Measurements from ENCODE around the gene TRIM41.

- TF ChIP-seq EP300 (conservative IDR thresholded peaks at IDR 0.05; ENCODE audit: poor library complexity, severe bottlenecking) (no peak), EZH2 (IDR thresholded peaks at IDR 0.05; ENCODE audit: borderline replicate concordance, insufficient read depth, low read length, poor library complexity, severe bottlenecking) (no peak)
Observed at GRCh38 chr5:181280251-181280762, 57.2 kb downstream of the TRIM41 start.

Data from neural cell (in vitro differentiated cells).